ENCODE data around the gene NOTUM. TPM values are rescaled to one million over a fixed set of nuclear protein-coding genes. Genes with fewer than 3 reads are reported as not detected.

NOTUM gene
- total RNA-seq, 1 donor from 2014 or later, result under 0.01 TPM

- DNase-seq (ENCODE audit: low spot score in 2 of 2) (no peak), FAIRE-seq (no peak)
These were observed 19.1 kb upstream of the NOTUM start for GRCh38 chr17:81980122-81980521.

GRCh38 chr17:81978524-81979298, 17.7 kb upstream of the NOTUM start:
- DNase-seq (ENCODE audit: low spot score in 2 of 2) (no peak), FAIRE-seq (no peak)

GRCh38 chr17:81977211-81977808, 16.3 kb upstream of the NOTUM start, which contains the start of gene ASPSCR1:
Gene ASPSCR1, plus strand, starts transcription at chr17:81977629. Its CDS starts 18 bp downstream, at chr17:81977647.
- no peak for FAIRE-seq
- DNase-seq (ENCODE audit: low spot score in 2 of 2), result peak; percentile 96 to 97

GRCh38 chr17:81976332-81977210, 15.6 kb upstream of the NOTUM start:
- DNase-seq (ENCODE audit: low spot score in 2 of 2), result no peak
- no peak for FAIRE-seq

- FAIRE-seq (no peak), DNase-seq (ENCODE audit: low spot score in 2 of 2) (no peak)
These were observed 12.4 kb upstream of the NOTUM start for GRCh38 chr17:81973432-81973831.

- DNase-seq (ENCODE audit: low spot score in 2 of 2) (no peak), FAIRE-seq (no peak)
These were observed 8.1 kb upstream of the NOTUM start for GRCh38 chr17:81968850-81969812.

GRCh38 chr17:81968396-81968745, 7.4 kb upstream of the NOTUM start:
- DNase-seq (ENCODE audit: low spot score in 2 of 2) (no peak), FAIRE-seq (no peak)

GRCh38 chr17:81967533-81968395, 6.8 kb upstream of the NOTUM start:
- FAIRE-seq (no peak), DNase-seq (ENCODE audit: low spot score in 2 of 2) (peak; percentile 94 to 96)

GRCh38 chr17:81967244-81967532, 6.2 kb upstream of the NOTUM start:
- FAIRE-seq, result no peak
- no peak for DNase-seq (ENCODE audit: low spot score in 2 of 2)

GRCh38 chr17:81966343-81967243, 5.6 kb upstream of the NOTUM start:
- no peak for FAIRE-seq
- DNase-seq (ENCODE audit: low spot score in 2 of 2), result peak in 1 of 2 donors; percentile 68

- FAIRE-seq (no peak), DNase-seq (ENCODE audit: low spot score in 2 of 2) (no peak)
These were observed 3.3 kb upstream of the NOTUM start for GRCh38 chr17:81964081-81964849.

- FAIRE-seq (no peak), DNase-seq (ENCODE audit: low spot score in 2 of 2) (no peak)
These were observed 1.8 kb upstream of the NOTUM start for GRCh38 chr17:81962499-81963441.

GRCh38 chr17:81961521-81962498, 823 bp upstream of the NOTUM start:
- DNase-seq (ENCODE audit: low spot score in 2 of 2) (no peak), FAIRE-seq (no peak)

GRCh38 chr17:81960130-81960958, 643 bp downstream of the NOTUM start:
- FAIRE-seq, result no peak
- DNase-seq (ENCODE audit: low spot score in 2 of 2), result no peak

Measured in frontal cortex (tissue), 4 donors.